Right lobe of liver (tissue), 4 donors: ENCODE measurements around the gene OSBPL10.

Source experiments
- POLR2A ChIP-seq: fragments of 450-650 bp; IDR thresholded peaks from one replicate; pipeline ENCODE4 v1.6.1; 2017; ENCODE audit warnings: antibody characterized with exemption, mild to moderate bottlenecking
- TF ChIP-seq, protein P1 (sequence below), 4 donors: fragments of 200-600 bp in 3 of 4; fragments of 450-650 bp in 1 of 4; IDR thresholded peaks; one replicate each; pipeline versions ENCODE4 v1.5.1 to v1.8.0; 2016 to 2022; ENCODE audit warnings: antibody characterized with exemption in 4 of 4, mild to moderate bottlenecking in 2 of 4
- donor health status: DM: no; HTN: no; CAD: no.
- donor health status: DM: no; HTN: no; CAD: no.
- donor health status: DM: no; HTN: yes; CAD: no.

DNA sequence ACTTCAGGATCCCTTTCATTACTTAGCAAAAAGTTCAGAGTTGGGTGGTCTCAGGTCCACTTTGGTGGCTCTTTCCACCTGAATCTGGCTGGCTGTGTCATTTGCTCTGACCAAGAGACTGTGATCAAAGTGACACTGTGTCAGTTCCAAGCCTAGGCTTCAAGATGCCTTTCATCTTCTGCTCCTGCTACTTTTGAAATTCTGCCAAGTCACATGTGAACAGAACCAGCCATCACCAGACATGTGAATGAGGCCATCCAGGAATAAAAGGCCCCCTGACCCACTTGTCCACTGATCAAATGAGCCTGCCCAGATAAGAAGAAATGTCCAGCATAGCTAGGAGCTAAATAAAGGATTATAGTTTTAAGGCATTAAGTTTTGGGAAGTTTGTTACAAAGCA is 132.2 kb downstream of the OSBPL10 start:
- TF ChIP-seq, protein P1, sequence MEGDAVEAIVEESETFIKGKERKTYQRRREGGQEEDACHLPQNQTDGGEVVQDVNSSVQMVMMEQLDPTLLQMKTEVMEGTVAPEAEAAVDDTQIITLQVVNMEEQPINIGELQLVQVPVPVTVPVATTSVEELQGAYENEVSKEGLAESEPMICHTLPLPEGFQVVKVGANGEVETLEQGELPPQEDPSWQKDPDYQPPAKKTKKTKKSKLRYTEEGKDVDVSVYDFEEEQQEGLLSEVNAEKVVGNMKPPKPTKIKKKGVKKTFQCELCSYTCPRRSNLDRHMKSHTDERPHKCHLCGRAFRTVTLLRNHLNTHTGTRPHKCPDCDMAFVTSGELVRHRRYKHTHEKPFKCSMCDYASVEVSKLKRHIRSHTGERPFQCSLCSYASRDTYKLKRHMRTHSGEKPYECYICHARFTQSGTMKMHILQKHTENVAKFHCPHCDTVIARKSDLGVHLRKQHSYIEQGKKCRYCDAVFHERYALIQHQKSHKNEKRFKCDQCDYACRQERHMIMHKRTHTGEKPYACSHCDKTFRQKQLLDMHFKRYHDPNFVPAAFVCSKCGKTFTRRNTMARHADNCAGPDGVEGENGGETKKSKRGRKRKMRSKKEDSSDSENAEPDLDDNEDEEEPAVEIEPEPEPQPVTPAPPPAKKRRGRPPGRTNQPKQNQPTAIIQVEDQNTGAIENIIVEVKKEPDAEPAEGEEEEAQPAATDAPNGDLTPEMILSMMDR (IDR thresholded peaks at IDR 0.05): no peak
- TF ChIP-seq POLR2A: no peak
